GM18909 (cell line): Measurements from ENCODE around the gene DYRK4.

ENCODE experiments used
- ATAC-seq: cut with Tn5 transposase; IDR thresholded peaks from one replicate; pipeline ENCODE4 v1.9.1; 2021; ENCODE audit warnings: mild to moderate bottlenecking; ENCODE audit not compliant: unreplicated experiment, poor library complexity

The DYRK4 gene

DNA sequence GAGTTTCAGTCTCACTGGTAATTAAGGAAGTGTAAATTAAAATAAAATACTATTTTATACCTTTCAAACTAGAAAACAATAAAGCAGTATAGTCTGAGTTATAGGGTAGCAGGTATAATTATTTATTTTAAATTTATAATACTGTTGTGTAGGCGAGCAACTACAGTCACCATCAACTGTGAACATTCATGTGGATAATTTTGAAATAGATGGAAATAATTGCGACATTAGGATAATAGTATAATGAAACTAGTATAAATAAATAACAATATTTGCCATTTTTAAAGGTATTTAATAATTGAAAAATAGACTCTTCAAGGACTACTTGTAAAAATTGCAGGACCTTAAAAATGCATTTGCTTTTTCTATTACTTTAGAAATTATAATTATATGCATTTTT lies 3.8 kb upstream of the DYRK4 start:
- no peak for ATAC-seq

DNA sequence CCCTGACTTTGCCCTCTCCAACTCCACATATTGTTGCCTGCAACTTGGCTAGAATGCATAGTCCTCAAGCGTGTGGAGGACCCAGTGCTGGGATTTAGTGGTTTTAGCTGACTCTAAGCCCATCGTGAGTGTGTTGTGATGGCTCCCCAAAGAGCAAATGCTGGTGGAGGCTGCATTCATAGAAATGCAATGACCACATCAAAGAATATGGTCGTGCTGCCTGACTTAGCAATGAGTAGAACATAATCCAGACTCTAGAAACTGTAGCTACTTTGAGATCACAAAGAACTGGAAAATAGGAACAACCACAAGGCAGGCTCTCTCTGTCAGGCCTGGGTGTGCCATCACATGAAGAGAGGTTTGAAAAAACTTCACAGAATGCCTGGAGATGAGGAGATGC lies 1.3 kb downstream of the DYRK4 start:
- ATAC-seq: no peak

DNA sequence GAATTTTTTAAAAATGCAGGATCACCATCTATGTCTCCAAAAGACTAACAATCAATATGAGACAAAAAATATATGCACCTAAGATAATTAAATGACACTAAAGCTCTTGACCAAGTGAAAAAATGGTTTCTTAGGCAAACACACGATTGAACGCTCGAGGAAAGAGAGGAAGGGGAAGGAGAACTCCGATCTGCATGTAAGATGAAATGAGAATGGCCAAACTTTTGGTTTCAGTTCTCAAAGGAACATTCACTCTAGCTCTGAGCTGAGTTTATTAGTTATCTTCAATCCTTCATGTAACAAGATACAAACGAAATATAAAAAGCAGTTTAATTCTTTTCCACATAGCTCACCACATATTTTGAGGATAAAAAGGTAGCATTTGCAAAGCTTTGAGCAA lies 2.8 kb downstream of the DYRK4 start:
- ATAC-seq: no peak

DNA sequence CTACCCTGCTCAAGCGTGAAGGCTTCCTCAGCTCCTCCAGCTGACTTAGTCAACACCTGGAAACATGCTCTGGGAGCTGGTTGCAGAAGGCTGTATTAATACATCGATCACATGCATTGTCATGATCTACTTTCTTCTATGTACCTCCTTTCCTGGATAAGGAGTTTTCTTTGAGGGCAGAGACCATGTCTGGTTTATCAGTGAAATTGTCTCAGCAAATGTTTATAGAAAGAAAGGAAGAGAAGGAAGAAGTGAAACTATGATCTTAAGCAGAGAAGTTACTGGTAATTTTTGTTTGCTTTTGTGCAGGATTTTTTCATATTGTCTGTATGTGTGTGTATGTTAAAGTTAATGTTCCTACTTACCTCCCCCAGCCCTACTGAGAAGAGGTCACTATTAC lies 4.5 kb downstream of the DYRK4 start:
- ATAC-seq: no peak

DNA sequence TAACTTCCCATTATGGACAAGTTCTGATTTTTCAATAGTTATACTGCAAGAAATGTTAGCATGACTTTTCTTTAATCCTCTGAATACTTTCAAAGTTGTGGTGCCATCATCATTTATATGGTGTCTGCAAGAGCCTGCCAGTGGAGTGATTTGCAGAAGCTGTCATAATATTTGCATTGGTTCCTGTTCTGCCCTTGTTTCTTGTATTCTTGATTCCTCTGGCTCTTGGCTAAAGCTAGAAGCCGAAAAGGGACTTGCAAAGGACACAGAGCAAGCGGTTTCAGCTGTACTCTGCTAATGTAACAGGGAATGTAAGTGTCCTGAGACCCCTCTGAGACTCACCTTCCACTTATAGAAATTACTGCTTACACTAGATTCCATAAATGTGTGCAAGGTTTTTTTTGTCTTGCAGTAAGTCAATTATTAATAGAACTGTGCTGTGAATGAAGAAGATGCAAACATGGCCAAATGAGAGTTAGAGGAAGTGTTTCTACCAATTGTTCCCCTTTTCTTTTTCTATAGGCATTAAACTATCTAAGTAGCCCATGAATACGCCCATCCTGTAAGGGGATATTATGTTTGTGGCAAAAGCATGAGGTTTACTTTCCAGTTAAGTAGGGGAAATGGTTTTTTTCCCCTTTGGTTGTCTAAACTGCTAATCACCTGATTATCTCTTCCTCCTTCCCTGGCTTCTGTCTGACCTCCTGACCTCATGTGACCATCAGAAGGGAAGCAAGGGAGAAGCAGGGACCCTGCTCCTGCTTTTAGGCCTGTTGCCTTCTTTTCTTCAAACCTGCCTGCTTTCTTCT lies 5.3 kb downstream of the DYRK4 start:
- peak; percentile 64 for ATAC-seq

DNA sequence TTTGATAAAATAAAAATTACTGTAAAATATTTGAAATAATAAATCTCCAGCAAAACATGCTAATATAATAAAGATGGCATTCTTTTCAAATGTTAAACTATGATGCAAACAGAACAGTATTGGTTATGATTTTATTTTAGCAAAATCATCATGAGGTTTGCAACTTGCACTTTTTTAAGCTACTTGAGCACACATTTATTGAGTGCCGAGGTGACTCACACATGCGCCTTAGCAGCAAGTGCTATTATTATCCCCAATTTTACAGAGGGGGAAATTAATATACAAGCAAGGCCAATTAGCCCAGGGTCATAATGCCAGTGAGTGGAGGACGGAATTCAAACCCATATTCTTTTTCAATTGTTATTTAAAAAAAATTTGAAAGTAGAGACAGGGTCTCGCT lies 7.3 kb downstream of the DYRK4 start:
- ATAC-seq: no peak

DNA sequence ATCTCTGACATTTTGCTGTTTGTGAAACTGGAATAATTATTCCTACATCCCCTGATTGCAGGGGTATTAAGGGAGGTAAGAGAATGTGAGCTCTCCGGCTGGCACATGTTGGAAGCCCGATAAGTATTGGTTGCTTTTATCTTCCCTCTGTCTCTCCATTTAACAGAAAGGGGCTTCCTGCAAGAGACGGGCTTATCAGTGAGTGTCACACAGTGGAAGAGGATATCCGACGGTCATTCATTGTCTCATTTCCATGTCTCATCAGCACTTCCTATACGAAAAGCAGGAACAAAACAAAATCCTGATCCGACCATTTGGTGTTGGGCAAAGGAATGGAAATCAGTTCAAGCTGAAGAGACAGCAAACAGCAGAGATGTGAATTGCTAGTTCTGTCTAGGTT lies 10.7 kb downstream of the DYRK4 start:
- no peak for ATAC-seq

DNA sequence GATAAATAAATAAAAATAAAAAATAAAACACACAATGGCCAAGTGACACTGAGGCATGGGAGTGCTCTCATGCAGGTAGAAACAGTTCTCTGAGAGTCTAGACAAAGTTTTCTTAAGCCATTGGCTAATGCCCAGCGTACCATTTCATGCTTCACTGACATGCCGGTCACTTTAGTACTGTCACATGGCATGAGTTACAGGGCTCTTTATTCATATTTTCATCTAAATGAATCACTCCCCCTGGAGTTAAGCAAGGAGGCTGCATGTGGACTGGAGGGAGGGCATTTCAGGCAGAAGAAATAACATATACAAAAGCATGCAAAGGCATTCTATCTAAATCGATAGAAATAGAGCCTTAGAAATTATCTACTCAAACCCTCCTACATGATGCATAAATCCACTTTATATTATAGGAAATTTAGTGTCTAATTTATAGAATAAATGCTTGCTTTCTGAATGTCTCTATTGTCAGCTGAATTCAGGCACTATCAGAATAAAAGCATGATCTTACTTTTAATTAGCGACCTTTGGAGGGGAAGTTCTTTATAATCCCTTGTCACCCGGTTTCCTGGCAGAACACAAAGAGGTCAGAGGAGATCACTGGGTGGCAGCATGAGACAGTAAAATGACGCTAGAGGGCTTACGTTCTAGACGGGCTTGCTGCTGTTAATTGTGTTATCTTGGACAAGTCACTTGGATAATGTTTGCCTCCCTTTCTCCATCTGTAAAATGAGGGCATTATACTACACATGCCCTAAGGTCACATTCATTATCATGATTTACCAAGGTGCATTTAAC lies 17.5 kb downstream of the DYRK4 start:
- no peak for ATAC-seq

DNA sequence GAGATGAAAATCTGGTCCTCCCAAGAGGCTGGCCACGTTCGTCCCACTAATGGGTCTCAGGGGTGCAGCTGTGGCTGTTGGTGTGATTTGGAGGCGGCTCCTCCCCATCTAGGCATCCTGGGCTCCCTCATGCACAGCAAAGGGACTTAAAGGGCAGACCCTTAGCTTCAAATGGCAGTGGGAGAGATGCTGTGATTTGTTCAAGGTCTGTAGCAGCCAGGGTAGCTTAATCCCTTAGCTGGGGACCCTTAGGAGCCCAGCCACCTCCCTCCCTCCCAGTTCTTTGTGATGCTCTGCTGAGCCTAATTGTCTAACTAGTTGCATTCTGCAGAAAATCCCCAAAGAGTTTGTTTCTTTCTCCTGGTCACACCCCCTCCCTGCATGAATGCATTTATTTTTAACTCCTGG lies 18.3 kb downstream of the DYRK4 start:
- ATAC-seq: no peak

DNA sequence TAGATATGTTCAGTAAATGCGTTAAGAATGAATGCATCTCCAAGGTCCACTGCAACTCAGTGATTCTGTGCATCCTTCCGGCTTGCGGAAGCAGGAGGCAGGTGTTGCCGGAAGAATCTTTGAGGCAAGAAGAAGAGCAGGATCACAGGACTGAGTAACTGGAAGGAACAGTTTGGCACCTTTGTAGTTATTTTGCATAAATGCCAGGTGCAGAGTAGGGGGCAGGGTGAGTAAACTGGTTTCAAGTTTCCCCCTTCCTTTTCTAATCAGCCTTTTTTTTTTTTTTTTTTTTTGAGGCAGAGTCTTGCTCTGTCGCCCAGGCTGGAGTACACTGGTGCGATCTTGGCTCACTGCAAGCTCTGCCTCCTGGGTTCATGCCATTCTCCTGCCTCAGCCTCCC lies 22.3 kb downstream of the DYRK4 start:
- ATAC-seq: no peak

DNA sequence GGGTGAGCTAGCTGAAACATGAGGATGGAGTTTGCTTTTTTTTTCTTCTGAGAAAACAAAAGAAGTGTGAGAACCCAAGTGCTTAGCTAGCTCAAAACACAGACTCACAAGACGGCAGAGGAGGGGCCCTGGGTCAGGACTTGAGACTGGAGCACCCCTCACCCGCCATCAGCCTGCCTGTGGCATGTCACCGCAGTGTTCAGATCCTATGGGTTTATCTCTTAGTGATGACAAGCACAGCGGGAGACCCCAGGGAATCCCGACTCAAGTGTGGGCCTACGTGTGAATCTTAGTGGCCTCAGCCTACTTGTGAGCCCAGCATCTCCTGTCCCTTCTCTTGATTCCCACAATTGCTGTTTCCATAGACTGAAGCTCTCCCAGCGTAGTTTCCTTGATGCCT lies 22.9 kb downstream of the DYRK4 start:
- ATAC-seq: no peak

DNA sequence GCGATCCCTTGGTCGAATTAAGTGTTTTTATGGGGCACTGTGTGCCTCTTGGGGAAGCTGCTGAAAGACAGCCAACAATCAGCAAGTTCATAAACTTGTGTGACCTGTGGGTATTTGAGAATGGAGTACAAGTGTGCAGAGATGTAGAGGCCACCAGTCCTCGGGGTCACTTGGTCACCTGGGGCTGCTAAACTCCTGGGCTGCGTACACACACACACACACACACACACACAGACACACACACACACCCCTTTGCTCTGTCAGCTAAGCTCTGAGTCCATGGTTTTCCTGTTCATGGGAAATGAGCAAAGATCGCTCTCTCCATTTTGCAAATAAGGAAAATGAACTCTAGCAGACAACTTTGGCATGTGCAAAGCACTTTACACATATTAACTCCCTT lies 24.5 kb downstream of the DYRK4 start:
- ATAC-seq: no peak

DNA sequence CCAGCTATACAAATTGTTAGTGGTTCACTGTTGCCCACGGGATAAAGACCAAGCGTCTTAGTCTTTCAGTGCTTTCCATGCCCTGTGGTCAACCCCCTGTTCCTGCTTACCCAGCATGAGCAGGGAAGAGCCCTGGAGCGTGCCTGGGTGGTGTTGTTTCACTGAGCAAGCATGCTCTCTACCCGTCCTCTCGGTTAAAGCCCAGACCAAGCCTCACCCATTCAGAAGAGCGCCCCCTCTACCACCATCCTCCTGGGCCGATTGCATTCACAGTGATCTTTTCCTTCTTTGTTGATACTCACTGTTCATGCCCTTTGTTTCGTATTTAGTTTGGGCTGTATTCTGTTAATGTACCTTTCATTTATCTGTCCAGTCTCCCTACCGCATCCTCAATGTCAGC lies 25.1 kb downstream of the DYRK4 start:
- ATAC-seq: no peak

DNA sequence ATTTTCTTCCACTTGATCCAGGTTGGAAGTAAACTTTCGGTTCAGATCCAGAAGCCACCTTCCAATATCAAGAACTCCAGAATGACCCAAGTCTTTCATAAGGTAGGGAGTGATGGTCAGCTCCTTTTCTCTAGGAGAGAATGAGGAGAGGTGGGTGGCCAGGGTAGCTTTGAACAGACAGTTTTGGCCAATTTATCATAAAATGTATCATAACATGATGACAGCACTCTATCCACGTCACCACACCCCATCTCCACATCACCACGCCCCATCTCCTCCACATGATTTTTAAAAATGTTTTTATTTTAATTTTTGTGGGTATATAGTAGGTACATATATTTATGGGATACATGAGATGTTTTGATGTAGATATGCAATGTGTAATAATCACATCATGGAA lies 26.9 kb downstream of the DYRK4 start:
- ATAC-seq: no peak

DNA sequence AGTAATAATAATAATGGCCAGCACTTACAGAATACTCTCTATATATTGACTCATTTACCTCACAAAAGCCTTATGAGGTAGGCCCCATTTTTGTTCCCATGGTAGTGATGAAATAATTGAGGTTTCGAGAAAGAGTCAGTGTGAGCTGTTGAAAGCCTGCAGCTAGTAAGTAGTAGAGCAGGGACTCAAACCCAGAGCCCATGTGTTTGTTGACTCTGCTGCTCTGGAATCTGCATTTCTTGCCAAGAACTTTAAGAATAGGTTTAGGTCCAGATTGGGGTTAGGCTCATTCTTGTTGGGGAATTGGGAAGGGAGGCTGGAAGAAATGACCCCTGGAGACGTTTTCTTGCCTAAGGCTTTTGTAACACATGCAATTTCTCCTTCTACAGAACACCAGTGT lies 27.9 kb downstream of the DYRK4 start:
- no peak for ATAC-seq

DNA sequence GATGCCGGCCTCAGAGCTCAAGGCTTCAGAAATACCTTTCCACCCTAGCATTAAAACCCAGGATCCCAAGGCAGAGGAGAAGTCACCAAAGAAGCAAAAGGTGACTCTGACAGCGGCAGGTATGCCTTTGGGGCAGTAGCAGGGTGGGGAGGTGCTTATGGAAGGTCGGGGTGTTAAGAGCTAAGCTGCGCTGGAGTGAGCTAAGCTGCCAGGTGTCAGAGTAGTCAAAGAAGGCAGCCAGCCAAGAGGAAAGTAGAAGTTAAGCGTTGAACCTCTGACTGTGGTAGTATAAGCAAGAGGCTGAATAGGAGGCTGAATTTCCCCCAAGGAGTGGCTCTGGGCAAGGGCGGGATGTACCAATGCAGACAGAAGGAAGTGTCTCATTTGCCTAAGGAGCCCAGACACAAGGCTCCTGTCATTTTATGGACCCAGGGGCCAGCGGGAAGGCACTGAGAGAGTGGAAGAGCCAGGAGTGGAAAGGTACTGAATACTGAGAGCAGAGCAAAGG lies 29.2 kb downstream of the DYRK4 start:
- ATAC-seq: no peak

DNA sequence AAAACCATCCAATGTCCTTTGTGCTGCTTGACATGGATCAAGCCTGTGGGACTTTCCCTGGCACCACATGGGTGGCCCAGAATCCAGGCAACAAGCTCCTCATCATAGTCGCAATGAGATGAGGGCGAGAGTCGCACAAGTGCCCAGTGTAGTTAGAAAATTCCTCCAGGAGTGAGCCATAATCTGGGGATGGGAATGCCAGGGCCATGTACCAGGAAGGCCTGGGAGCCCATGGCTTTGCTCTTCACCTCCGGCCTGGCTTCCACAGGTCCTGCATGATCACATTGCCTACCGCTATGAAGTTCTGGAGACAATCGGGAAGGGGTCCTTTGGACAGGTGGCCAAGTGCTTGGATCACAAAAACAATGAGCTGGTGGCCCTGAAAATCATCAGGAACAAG lies 33.9 kb downstream of the DYRK4 start:
- ATAC-seq: no peak

DNA sequence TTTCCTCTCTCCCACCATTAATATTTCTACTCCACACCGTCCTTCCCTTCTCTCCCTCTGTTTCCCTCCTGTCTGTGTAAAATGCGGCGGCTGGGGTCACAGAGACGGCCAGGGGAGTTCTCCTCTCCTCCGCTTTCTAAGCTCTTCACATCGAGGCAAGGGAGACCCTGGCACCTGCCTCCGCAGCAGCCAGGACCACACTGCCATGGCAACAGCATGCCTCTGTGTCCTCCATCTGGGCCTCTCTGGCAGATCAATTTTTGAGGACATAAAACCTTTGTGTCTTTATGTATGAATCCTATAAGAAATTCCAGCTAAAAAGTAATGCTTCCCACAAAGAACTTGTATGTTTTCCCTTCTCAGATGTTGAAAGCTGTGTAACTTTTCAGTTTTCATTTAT lies 41.4 kb downstream of the DYRK4 start:
- ATAC-seq: no peak

DNA sequence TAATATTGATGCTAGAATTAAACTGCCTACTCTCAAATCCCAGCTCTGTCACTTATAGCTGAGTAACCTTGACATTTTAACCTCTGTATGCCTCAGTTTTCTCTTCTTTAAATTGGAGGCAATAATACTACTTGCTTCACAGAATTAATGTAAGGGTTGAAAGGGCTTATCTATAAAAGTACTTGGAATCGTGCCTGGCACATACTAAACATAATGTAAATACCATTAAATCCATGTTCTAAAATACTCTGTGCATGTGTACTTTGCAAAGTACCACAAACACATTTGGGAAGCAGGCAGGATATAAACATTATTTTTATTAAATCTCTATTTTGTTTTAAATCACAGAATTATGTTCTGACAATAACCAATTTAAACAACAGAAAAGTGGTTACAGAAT lies 41.9 kb downstream of the DYRK4 start:
- no peak for ATAC-seq

DNA sequence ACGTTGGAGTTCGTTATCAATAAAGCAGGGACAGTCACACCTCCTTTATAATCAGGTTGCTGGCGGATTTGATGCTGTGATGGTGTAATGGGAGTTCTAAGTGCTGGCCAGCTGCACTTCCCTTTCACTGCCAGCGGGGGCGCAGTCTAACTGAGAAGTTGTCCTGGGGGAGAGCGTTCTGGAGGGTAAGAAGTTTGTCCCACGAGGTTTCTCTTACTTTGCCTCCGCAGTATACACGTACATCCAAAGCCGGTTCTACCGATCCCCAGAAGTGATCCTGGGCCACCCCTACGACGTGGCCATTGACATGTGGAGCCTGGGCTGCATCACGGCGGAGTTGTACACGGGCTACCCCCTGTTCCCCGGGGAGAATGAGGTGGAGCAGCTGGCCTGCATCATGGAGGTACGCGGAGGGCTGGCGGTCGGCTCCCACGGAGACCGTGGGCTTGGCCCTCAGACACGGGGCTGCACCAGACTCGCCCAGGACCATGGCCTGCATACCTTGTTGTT lies 42.7 kb downstream of the DYRK4 start:
- peak; percentile 94 for ATAC-seq

DNA sequence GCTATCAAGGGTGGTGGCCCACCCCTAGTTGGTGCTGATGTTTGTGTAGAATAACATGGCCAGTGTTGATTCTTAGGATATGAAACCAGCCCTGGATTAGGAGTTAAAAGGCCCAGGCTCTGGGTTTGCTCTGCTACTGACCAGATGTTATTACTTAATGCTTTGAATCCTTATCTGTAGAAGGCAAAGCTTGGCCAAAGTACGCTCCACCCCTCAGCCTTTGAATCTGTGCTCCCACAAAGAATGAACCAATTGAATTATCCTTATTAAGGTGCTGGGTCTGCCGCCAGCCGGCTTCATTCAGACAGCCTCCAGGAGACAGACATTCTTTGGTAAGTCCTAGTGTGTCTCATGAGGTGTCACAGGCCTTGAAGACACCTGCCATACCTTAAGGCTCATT lies 45.0 kb downstream of the DYRK4 start:
- no peak for ATAC-seq
